Measurements from ENCODE around the gene IL17RA. TPM values are rescaled to one million over a fixed set of nuclear protein-coding genes. Genes with fewer than 3 reads are reported as not detected.
"Not testable (repeated sequence)": the region's sequence is repeated elsewhere in the genome, so short reads cannot be mapped to it uniquely, and the experiment has no call there.

IL17RA gene
- 18.4 and 19.8 TPM in 2 replicates for total RNA-seq

GRCh38 chr22:17084554-17085276 lies at the start of gene IL17RA:
IL17RA (plus strand) TSS chr22:17085000; CDS start chr22:17085092, 92 bp downstream.
- no peaks in the 10 kb centered on the region for H3K9me3 Mint-ChIP-seq
- peak within 1 kb of the TSS; percentile 90 for H3K4me3 Mint-ChIP-seq
- intact Hi-C loops (cut with micrococcal nuclease), result loop anchor here (1.0 to 5.0 kb wide), 3 partner anchors 75 to 683 kb away; partner anchors contain the start of genes ADA2 and HDHD5

GRCh38 chr22:17035246-17035645 lies 49.6 kb upstream of the IL17RA start:
- Mint-ChIP-seq H3K4me1 (no peaks in the 10 kb centered on the region), H3K9me3 (no peaks in the 10 kb centered on the region), H3K4me3 (peak overlapping the region; percentile 48), H3K27me3 (peaks cover 23% of the 10 kb centered on the region), H3K36me3 (ENCODE audit: low read depth) (peaks cover 4% of the 10 kb centered on the region), H3K27ac (no peak overlapping the region)
- no peak for DNase-seq
- intact Hi-C loops (cut with micrococcal nuclease), result no loop called here

More at GRCh38 chr22:17084554-17085276, at the start of gene IL17RA:
- H3K4me1 Mint-ChIP-seq, result peaks cover 43% of the 10 kb centered on the region
- H3K27me3 Mint-ChIP-seq, result peaks cover 5% of the 10 kb centered on the region
- peak within 1 kb of the TSS; percentile 89 for H3K27ac Mint-ChIP-seq
- peaks cover 8% of the 10 kb centered on the region for H3K36me3 Mint-ChIP-seq (ENCODE audit: low read depth)
- DNase-seq, result peak; percentile 99

- H3K36me3 Mint-ChIP-seq (ENCODE audit: low read depth); intact Hi-C loops (cut with micrococcal nuclease); DNase-seq; H3K27ac Mint-ChIP-seq; H3K4me1 Mint-ChIP-seq; H3K9me3 Mint-ChIP-seq: not testable (repeated sequence)
- Mint-ChIP-seq H3K27me3 (peaks cover 23% of the 10 kb centered on the region), H3K4me3 (peak overlapping the region; percentile 65)
Observed at GRCh38 chr22:17035976-17036841, 48.6 kb upstream of the IL17RA start.

GRCh38 chr22:17036842-17037711 lies 47.7 kb upstream of the IL17RA start:
- H3K9me3 Mint-ChIP-seq; H3K36me3 Mint-ChIP-seq (ENCODE audit: low read depth); DNase-seq; intact Hi-C loops (cut with micrococcal nuclease); H3K4me1 Mint-ChIP-seq; H3K27ac Mint-ChIP-seq: not testable (repeated sequence)
- peak overlapping the region; percentile 66 for H3K4me3 Mint-ChIP-seq
- H3K27me3 Mint-ChIP-seq, result peaks cover 23% of the 10 kb centered on the region

- intact Hi-C loops (cut with micrococcal nuclease), result no loop called here
- no peaks in the 10 kb centered on the region for H3K36me3 Mint-ChIP-seq (ENCODE audit: low read depth)
- no peak overlapping the region for H3K4me3 Mint-ChIP-seq
- peaks cover 2% of the 10 kb centered on the region for H3K27me3 Mint-ChIP-seq
- no peak overlapping the region for H3K27ac Mint-ChIP-seq
- H3K4me1 Mint-ChIP-seq, result no peaks in the 10 kb centered on the region
- H3K9me3 Mint-ChIP-seq, result no peaks in the 10 kb centered on the region
- no peak for DNase-seq
Observed at GRCh38 chr22:17043521-17043920, 41.3 kb upstream of the IL17RA start.

GRCh38 chr22:17046566-17047348 lies 38.0 kb upstream of the IL17RA start:
- Mint-ChIP-seq H3K9me3 (no peaks in the 10 kb centered on the region), H3K27me3 (peaks cover 7% of the 10 kb centered on the region), H3K27ac (no peak overlapping the region), H3K36me3 (ENCODE audit: low read depth) (no peaks in the 10 kb centered on the region), H3K4me3 (no peak overlapping the region), H3K4me1 (no peaks in the 10 kb centered on the region)
- intact Hi-C loops (cut with micrococcal nuclease), result no loop called here
- no peak for DNase-seq

GRCh38 chr22:17047656-17048055 lies 37.1 kb upstream of the IL17RA start:
- no peak overlapping the region for H3K4me3 Mint-ChIP-seq
- no peaks in the 10 kb centered on the region for H3K4me1 Mint-ChIP-seq
- peaks cover 8% of the 10 kb centered on the region for H3K27me3 Mint-ChIP-seq
- no peak overlapping the region for H3K27ac Mint-ChIP-seq
- intact Hi-C loops (cut with micrococcal nuclease), result no loop called here
- no peak for DNase-seq
- H3K9me3 Mint-ChIP-seq, result no peaks in the 10 kb centered on the region
- H3K36me3 Mint-ChIP-seq (ENCODE audit: low read depth), result no peaks in the 10 kb centered on the region

- H3K27me3 Mint-ChIP-seq, result peaks cover 9% of the 10 kb centered on the region
- H3K9me3 Mint-ChIP-seq, result no peaks in the 10 kb centered on the region
- no peak overlapping the region for H3K27ac Mint-ChIP-seq
- no peak overlapping the region for H3K4me3 Mint-ChIP-seq
- peaks cover 3% of the 10 kb centered on the region for H3K4me1 Mint-ChIP-seq
- DNase-seq, result no peak
- intact Hi-C loops (cut with micrococcal nuclease), result no loop called here
- H3K36me3 Mint-ChIP-seq (ENCODE audit: low read depth), result no peaks in the 10 kb centered on the region
Observed at GRCh38 chr22:17056058-17056457, 28.7 kb upstream of the IL17RA start.

GRCh38 chr22:17056807-17057206 lies 28.0 kb upstream of the IL17RA start:
- Mint-ChIP-seq H3K4me3 (no peak overlapping the region), H3K27me3 (peaks cover 7% of the 10 kb centered on the region), H3K9me3 (no peaks in the 10 kb centered on the region), H3K36me3 (ENCODE audit: low read depth) (no peaks in the 10 kb centered on the region), H3K4me1 (peaks cover 3% of the 10 kb centered on the region), H3K27ac (no peak overlapping the region)
- intact Hi-C loops (cut with micrococcal nuclease), result no loop called here
- no peak for DNase-seq

- H3K9me3 Mint-ChIP-seq, result no peaks in the 10 kb centered on the region
- H3K27ac Mint-ChIP-seq, result no peak overlapping the region
Observed at GRCh38 chr22:17057959-17058814, 26.6 kb upstream of the IL17RA start.

GRCh38 chr22:17060126-17060525 lies 24.7 kb upstream of the IL17RA start:
- Mint-ChIP-seq H3K4me3 (no peak overlapping the region), H3K9me3 (no peaks in the 10 kb centered on the region), H3K27ac (no peak overlapping the region), H3K27me3 (peaks cover 6% of the 10 kb centered on the region), H3K4me1 (peaks cover 8% of the 10 kb centered on the region), H3K36me3 (ENCODE audit: low read depth) (no peaks in the 10 kb centered on the region)
- intact Hi-C loops (cut with micrococcal nuclease), result no loop called here
- no peak for DNase-seq

More at GRCh38 chr22:17057959-17058814, 26.6 kb upstream of the IL17RA start:
- intact Hi-C loops (cut with micrococcal nuclease), result loop anchor here (1.0 kb wide), 1 partner anchor 141 kb away; no protein-coding TSS in a partner anchor
- Mint-ChIP-seq H3K36me3 (ENCODE audit: low read depth) (no peaks in the 10 kb centered on the region), H3K27me3 (peaks cover 6% of the 10 kb centered on the region), H3K4me3 (no peak overlapping the region), H3K4me1 (peaks cover 4% of the 10 kb centered on the region)
- peak; percentile 85 for DNase-seq

GRCh38 chr22:17063411-17064106 lies 21.2 kb upstream of the IL17RA start:
- no peaks in the 10 kb centered on the region for H3K9me3 Mint-ChIP-seq
- H3K27me3 Mint-ChIP-seq, result peaks cover 8% of the 10 kb centered on the region
- peaks cover 5% of the 10 kb centered on the region for H3K4me1 Mint-ChIP-seq
- no peak for DNase-seq
- no peak overlapping the region for H3K27ac Mint-ChIP-seq
- intact Hi-C loops (cut with micrococcal nuclease), result no loop called here
- H3K36me3 Mint-ChIP-seq (ENCODE audit: low read depth), result no peaks in the 10 kb centered on the region
- H3K4me3 Mint-ChIP-seq, result no peak overlapping the region
